ENCODE measurements around the gene DTX2.
"Not testable (repeated sequence)": the region's sequence is repeated elsewhere in the genome, so short reads cannot be mapped to it uniquely, and the experiment has no call there.

Gene DTX2

DNA sequence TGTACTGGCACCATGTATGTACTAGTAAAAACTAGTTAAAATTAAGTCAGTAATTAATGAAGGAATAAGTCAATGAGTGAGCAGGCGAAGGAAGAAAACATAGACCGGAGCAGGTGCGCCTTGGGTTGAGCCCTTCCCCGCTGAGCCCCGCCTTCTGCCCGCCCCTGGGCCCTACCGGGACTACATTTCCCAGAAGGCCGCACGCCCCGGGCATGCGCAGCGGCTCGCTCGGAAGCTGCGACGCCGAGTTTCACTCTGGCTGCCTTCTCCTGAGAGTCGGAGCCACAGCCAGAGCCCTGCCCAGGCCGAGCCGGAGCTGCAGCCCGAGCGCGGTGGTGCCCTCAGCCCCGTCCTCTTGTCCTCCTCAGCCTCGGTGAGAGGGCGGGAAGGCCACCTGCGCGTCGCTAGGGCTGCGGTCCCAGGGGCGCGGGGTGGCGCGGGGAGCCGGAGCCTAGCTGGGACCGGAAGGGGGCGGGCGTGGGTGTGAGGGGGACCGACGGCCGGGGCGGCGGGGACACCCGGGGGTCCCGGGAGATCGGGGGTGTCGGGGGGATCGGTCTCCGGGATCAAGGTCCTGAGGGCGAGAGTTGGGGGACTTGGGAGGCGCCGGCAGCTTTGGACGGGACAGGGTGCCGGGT, at the start of gene DTX2:
TSS of gene DTX2 (plus strand) at position 246 of the 638 bp plus-strand sequence. CDS start 18,801 bp downstream, outside the sequence.
- DNase-seq = not testable (repeated sequence)

DNA sequence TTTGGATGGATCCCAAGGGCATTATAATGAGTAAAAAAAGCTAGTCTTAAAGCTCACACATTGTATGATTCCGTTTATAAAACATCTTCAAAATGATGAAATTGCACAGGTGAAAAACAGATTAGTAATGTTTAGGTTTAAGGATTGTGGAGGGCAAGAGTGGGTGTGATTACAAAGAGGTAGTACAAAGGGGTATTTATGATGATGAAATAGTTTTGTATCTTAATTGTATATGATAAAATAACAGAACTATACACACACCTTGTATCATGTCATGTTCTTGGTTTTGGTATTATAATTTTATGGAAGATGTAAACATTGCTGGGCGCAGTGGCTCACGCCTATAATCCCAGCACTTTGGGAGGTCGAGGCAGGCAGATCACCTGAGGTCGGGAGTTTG, 49.3 kb upstream of the DTX2 start:
- no peak for DNase-seq

DNA sequence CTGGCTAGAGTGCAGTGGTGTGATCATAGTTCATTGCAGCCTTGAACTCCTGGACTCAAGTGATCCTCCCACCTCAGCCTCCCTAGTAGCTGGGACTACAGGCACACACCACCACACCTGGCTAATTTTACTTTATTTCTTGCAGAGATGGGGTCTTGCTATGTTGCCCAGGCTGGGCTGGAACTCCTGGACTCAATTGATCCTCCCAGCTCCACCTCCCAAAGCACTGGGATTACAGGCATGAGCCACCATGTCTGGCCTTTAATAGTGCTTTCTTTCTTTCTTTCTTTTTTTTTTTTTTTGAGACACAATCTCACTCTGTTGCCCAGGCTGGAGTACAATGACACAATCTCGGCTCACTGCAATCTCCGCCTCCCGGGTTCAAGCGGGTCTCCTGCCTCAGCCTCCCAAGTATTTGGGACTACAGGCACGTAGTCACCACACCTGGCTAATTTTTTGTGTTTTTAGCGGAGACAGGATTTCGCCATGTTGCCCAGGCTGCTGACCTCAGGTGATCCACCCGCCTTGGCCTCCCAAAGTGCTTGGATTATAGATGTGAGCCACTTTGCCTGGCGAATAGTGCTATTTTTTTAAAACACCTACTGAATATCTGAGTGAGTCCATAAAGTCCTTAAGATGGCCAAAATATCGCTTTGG, 43.7 kb upstream of the DTX2 start:
- not testable (repeated sequence) for DNase-seq

DNA sequence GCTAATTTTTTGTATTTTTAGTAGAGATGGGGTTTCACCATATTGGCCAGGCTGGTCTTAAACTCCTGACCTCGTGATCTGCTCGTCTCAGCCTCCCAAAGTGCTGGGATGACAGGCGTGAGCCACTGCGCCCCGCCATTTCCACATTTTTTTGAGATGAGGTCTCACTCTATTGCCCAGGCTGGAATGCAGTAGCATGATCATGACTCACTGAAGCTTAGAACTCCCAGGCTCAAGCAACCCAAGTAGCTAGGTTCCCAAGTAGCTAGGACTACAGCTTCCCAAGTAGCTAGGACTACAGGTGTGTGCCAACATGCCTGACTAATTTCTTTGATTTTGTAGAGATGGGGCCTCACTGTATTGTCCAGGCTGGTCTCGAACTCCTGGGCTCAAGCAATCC, 40.4 kb upstream of the DTX2 start:
- not testable (repeated sequence) for DNase-seq

DNA sequence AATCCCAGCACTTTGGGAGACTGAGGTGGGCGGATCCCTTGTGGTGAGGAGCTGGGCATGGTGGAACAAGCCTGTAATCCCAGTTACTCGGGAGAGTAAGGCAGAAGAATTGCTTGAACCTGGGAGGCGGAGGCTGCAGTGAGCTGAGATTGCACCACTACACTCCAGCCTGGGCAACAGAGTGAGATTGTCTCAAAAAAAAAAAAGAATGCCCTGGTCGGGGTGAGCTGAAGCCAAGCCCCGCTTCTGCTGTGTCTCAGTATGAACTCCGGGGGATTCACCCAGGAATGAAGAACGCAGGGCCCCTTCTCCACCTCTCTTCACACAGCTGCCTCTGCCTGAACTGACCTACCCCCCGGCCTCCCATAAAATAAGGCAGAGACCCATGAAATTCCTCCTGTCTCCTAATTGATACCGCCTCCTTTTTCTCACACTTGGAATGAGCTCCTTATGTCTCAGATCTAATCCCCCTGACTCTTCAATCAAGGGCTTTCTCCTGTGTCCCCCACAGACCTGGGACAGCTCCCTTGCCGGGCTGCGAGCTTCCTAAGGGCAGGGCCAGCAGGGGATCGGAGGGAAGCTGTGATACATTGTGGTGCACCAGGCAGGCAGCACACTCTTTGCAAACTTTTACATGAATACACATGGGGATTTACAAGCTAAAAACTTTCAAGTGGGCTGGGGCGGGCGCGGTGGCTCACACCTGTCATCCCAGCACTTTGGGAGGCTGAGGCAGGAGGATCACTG, 37.7 kb upstream of the DTX2 start:
- no peak for DNase-seq

DNA sequence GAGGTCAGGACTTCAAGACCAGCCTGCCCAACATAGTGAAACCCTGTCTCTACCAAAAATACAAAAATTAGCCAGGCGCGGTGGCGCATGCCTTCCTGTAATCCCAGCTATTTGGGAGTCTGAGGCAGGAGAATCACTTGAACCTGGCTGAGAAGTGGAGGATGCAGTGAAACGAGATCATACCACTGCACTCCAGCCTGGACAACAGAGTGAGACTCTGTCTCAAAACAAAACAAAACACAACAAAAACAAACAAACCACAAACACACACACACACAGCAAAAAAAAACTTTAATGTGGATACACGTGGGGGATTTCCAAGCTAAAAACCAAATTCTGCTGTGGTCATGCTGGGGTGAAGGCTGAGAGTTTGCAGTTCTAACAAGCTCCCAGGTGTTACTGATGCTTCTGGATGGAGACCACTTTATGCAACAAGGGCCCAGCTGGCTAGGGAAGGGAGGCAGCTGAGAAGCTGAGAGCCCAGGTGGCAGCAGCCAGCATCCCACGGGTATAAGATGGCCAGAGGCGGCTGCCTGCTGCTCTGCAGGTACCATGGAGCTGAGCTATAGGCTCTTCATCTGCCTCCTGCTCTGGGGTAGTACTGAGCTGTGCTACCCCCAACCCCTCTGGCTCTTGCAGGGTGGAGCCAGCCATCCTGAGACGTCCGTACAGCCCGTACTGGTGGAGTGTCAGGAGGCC, 36.9 kb upstream of the DTX2 start, which contains the start of gene ZP3:
TSS of gene ZP3 (plus strand) at position 538 of the 699 bp plus-strand sequence. CDS start at position 553, 15 bp downstream.
- no peak for DNase-seq

DNA sequence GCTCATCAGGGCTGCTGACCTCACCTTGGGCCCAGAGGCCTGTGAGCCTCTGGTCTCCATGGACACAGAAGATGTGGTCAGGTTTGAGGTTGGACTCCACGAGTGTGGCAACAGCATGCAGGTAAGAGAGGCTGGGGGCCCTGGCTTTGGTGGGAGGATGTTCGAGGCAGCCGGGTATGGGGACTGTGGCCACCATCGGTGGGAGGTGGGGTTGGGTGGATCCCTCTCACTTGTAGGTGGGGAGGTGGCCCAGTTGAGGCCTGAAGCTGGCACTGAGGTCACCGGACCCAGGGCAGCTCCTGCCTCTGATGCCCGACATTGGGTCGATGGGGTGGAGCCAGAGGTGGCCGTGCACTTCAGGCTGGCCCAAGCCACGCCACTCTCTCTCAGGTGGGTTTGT, 36.4 kb upstream of the DTX2 start:
- no peak for DNase-seq

DNA sequence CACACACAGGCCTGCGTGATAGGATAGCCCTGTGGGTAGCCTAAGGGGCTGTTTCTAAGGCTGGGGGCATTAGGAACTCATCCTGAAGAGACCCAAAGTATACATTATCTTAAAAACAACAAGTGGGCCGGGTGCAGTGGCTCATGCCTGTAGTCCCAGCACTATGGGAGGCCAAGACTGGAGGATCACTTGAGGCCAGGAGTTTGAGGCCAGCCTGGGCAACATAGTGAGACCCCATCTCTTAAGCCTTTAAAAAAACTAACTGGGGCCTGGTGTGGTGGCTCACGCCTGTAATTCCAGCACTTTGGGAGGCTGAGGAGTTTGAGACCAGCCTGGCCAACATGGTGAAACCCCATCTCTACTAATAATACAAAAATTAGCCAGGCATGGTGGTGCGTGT, 36.0 kb upstream of the DTX2 start:
- not testable (repeated sequence) for DNase-seq

DNA sequence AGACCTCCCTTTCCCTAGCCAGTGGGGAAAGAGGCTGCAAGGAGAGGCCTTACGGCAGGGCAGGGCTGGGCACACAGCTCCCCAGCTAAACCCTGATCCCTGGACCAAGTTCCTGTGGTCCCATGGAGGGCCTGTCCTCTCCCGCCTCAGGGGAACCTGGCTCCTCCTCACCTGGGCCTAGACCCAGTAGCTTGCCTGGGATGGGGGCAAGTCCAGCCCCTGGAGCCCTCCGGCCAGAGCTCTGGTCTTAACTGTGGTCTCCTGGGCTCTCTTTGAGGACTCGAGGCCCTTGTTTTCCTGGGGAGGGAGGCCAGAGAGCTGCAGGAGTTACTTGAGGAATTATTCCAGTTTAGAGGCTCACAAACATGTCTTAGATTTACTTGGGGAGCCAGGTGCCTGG, 35.3 kb upstream of the DTX2 start:
- DNase-seq = no peak

DNA sequence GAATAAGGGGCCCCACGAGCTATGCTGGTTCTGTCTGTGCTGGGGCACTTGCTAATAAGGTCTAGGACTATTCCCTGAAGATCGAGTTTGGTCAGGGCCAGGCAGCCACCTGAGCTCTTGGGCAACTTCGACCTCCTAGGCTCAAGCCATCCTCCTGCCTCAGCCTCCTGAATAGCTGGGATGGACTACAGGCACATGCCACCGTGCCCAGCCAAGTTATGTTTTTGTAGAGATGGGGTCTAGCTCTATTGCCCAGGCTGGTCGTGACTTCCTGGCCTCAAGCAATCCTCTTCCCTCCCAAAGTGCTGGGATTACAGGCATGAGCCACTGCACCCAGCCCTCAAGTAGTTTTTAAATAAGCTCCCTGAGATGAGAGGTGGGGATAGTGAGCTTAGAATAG, 33.9 kb upstream of the DTX2 start:
- DNase-seq = no peak

DNA sequence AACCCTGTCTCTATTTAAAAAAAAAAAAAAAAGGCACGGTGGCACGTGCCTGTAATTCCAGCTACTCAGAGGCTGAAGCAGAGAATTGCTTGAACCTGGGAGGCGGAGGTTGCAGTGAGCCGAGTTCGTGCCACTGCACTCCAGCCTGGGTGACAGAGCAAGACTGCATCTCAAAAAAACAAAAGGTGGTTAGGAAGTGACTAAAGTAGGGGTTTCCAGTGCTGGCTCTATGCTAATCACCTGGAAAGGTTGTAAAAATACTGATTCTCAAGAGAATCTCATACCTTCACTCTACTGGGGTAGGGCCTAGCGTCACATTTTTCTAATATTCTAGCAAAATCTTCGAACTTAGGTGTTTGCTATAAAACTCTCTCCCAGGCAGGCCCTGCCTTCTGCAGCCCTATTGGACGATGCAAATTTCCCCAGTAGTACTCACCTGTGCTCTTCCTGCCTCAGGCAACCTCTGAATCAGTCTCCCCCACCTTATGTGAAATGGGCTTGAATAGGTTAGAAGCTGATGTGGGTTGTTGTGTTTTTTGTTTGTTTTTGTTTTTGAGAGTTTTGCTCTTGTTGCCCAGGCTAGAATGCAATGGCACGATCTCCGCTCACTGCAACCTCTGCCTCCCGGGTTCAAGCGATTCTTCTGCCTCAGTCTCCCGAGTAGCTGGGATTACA, 33.2 kb upstream of the DTX2 start:
- no peak for DNase-seq

DNA sequence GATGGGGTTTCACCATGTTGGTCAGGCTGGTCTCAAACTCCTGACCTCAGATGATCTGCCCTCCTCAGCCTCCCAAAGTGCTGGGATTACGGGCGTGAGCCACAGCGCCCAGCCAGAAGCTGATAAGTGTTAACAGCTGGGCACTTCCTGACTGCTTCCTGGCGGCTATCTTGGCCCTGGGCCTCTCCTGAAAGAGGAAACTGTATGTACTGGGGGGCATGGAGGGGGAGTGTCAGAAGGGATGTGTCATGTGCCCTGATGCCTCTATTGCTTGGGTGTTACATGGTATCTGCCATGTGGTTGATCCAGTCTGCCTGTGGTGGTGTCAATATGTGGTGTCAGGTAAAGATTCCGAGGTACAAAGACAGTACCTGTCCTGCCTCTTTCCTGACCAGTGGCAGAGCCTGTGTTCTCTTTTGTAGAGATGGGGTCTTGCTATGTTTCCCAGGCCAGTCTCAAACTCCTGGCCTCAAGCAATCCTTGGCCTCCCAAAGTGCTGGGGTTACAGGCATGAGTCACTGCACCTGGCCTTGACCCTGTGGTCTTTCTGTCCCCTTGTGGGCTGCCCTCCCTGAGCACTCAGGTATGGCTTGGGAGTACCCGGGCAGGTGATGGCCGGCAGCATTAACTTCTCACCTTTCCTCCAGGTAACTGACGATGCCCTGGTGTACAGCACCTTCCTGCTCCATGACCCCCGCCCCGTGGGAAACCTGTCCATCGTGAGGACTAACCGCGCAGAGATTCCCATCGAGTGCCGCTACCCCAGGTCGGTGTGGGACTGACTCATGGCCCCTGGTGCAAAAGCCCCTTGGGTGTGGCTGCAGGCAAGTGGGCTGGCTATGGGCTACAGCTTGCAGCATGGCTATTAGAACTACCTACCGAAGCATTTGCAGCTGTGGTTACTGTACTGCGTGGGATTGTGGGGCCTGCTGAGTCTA, 32.4 kb upstream of the DTX2 start:
- no peak for DNase-seq

DNA sequence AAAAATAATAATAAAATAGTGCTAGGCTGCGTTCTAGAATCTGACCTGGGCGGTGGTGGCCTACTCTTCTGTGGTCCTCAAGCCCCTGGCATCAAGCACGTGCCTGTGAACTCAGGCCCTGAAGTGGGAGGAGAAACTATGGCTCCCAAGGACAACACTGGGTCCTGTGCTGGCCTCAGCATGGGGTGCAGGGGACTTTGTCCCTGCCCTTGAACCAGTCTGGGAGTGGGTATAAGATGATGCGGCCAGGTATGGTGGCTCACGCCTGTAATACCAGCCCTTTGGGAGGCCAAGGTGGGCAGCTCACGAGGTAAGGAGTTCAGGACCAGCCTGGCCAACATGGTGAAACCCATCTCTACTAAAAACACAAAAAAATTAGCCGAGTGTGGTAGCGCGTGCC, 31.3 kb upstream of the DTX2 start:
- no peak for DNase-seq

DNA sequence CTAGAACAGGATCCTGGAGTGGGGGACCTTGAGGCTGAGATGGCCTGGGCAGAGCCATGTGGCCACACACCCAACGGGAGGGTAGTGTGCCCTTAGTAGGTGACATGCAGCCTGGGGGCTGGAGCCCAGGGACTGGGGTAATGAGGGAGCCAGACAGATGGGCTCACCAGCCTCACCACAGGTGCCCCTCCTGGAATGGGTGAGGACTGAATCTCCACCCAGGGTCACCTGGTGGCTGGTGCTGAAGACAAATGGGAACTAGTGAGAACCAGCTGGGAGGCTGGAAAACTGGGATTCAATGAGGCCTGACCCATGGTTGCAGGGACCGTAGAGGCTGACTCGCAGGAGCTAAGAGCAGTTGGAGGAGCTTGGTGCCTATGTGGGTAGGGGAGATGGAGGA, 30.7 kb upstream of the DTX2 start:
- no peak for DNase-seq

DNA sequence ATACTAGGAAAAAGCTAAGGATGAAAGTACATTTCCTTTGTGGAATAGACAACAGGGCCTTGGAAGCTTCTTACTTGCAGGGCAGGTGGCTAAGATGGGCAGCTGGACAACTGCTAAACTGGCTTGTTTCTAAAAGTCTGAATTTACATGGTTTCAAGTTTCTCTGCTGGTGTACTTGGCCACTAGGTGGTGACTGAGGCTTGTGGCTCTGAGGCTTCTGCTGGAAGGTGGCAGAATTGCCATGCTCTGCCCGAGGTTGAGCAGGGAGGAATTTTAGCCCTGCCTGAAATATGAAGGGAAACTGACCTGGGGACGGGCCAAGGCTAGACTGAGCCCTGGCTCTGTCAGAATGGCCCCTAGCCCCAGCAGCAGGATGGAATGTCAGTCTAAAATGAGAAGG, 23.6 kb upstream of the DTX2 start:
- not testable (repeated sequence) for DNase-seq

DNA sequence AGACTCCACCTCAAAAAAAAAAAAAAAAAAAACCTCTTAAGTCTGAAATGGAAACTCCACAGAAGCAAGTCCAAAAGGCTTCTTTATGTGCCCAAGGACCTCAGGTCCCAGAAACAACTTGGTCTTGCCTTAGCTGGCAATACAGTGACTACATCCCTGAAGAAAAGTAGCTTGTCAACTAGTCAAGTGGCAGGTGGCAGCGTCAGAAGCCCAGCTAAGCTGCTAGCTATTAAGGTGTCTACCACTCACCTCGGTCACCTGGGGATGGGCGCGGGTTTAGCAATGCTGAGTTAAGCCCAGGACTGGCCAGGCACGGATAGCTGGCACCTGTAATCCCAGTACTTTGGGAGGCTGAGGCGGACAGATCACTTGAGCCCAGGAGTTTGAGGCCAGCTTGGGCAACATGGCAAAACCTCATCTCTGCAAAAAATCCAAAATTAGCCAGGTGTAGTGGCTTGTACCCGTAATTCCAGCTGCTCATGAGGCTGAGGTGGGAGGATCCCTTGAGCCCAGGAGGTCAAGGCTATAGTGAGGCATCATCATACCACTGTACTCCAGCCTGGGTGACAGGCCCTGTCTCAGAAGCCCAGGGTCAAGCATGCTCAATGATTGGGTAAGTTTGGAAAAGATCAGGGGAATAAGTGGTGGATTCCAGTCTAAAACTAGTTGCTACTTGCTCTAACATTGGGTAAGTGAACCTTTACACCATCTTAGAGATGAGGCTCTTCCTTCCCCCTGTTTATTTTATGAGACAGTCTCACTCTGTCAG, 22.2 kb upstream of the DTX2 start:
- DNase-seq = not testable (repeated sequence)

DNA sequence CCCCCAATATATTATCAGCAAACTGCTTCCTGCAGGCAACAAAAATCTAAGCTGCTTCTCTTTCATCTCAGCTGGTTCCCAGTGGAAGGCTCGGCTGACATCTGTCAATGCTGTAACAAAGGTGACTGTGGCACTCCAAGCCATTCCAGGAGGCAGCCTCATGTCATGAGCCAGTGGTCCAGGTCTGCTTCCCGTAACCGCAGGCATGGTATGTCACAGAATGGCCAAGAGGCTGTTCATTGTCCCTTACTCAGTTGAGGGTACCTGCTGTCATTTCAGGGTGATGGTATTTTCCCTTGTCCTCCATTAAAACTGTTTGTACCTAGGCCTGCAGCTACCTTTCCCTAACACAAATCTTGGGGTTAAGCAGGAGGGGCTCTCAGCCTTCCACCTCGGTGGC, 21.1 kb upstream of the DTX2 start:
- not testable (repeated sequence) for DNase-seq

DNA sequence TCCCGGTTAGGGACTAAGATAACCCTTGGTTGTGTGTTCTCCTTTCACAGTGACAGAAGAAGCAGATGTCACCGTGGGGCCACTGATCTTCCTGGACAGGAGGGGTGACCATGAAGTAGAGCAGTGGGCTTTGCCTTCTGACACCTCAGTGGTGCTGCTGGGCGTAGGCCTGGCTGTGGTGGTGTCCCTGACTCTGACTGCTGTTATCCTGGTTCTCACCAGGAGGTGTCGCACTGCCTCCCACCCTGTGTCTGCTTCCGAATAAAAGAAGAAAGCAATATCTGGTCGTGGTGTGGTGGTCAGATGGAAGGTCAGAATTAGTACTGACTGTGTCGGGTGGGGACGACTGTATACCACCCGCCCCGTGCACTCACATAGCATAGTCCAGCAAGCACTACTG, 19.7 kb upstream of the DTX2 start:
- not testable (repeated sequence) for DNase-seq

DNA sequence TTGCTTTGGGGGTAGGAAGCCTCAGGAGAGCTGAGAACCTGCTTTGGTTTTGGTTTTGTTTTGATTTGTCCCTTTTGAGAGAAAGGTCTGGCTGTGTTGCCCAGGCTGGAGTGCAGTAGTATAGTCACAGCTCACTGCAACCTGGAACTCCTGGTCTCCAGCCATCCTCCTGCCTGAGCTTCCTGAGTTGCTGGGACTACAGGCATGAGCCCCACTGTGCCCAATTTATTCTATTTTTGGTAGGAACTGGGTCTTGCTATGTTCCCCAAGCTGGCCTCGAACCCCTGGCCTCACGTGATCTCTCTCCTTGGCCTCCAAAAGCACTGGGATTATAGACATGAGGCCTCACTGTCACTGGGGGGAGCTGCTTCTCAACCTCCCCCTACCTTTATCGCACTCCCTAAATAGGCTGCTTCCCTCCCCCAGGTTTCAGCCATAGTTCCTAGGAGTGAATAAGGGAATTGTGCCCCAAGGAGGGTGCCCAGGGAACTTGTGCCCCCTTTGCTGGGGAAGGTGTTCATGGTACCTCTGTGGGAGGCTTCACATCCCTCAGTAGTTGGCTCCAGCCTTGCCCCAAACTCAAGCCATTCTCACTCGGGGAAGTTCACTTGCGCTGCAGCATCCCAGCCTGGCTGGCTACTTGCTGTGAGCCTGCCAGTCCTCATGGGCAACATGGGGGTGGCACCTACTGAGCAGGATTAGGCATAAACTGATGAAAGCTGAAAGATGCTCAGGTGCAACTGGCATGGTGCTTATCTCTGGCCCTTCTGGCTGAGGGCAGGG, 18.7 kb upstream of the DTX2 start:
- DNase-seq = not testable (repeated sequence)

DNA sequence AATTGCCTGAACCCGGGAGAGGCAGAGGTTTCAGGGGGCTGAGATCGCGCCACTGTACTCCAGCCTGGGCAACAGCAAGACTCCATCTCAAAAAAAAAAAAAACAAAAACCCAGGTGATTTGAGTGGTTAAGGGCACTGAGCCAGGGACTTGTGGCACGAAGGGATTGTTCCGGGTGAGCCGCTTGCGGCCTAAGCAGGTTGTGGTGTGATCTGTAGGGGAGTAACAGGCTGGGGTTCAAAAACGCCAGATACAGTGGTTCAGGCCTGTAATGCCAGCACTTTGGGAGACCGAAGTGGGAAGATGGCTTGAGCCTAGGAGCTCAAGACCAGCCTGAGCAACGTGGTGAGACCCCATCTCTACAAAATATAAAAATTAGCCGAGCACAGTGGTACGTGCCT, 17.7 kb upstream of the DTX2 start:
- DNase-seq = not testable (repeated sequence)
